HG03060 (cell line): ENCODE data around the gene MOV10.

Source experiments
- ATAC-seq: cut with Tn5 transposase; IDR thresholded peaks from one replicate; pipeline ENCODE4 v1.9.1; 2021; ENCODE audit warnings: low read depth, moderate number of reproducible peaks; ENCODE audit not compliant: unreplicated experiment

The MOV10 gene

DNA sequence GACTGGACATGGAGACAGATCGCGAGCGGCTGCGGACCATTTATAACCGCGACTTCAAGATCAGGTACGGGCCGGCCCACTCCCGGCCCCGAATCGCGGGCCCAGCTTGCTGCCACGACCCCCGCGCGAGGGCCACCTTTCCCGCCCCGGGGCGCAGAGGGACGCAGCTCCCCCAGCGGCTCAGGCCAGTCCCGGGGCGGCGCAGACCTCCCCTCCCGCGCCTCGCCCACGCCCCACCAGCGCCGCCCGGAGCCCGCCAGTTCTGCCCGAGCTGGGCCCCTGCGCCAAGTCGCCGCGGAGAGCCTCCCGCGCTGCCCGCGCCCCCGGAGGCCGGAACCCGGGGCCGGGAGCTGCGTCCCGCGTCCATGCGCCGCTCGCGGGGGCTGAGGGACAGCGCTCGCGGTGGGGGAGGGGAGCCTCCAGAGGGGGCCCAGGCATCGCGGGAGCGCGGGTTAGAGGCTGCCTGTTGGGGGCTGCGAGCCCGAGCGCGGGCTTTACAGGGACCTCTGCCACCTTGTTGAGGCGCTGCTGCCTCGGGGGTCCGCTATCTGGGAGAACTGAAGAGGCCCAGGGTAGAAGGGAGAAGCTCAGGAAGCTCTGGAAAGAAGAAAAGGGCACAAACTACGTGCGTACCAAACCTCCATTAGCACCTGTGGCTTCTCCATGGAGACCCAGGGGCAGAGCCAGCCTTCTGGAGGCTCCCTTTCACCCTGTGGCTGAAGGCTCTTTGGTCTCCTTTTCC is 698 bp downstream of the MOV10 start:
- no peak for ATAC-seq

DNA sequence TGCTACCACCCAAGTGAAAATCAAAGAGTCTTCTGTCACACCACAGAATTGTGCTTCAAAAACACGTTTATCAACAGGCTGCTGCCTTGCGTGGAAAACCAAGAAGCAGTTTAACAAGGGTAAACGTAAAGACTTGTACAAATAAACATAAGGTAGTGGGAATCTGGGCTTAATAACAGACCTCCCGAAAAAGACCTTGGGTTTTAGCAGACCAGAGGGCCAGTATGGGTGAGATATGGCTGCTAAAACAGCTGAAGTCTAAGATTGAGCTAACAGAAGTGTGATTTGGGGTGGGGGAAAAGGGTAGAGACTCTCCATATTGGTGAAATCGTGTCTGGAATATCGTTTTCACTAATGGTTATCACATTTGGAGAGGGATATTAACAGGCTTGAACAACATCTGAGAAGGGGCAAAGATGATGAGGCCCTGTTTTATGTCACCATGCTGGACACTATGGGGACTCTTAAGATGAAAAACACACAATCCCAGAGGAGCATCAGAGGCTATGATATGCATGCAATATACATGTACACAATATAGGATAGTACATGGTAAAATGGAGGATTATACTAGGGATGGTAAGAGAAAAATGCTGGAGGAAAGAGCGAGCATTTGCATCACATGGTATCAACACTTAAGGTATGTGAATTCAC is 1.4 kb downstream of the MOV10 start:
- ATAC-seq = no peak

DNA sequence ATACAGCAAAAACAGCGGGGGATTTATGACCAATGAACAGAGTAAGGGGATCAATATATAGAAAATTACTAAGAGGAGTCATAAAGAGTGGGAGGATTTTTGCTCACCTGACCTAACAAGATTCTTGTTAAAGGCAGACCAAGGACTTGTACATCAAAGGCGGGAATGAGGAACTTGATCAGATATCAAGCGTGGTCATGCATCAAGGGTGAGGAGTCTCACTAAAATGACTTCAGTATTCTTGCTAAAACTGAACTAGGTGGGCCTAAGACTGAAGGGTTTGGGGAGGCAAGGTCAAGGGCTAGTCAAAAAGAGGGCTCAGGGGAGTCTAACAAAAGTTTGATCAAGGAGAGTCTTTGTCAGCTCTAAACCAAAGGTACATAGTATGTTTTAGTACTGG is 2.1 kb downstream of the MOV10 start:
- ATAC-seq = no peak

DNA sequence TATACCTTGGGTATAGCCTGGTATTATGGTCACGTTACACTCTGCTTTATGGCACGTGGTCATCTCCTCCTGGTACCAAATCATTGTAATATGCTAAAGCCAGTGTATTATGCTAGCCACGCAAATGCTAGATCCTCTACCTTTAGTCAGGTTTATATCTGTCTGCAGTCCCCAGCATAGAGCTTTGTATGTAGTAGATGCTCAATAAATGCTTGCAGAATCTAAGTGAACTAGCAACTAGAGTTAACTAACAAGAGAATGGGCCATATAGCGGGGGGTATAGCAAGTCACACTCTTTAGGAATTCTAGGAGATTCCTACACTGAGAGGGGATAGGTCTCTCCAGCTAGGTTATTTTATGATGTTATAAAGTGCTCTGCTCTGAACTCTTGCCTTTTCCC is 3.0 kb downstream of the MOV10 start:
- ATAC-seq = no peak

DNA sequence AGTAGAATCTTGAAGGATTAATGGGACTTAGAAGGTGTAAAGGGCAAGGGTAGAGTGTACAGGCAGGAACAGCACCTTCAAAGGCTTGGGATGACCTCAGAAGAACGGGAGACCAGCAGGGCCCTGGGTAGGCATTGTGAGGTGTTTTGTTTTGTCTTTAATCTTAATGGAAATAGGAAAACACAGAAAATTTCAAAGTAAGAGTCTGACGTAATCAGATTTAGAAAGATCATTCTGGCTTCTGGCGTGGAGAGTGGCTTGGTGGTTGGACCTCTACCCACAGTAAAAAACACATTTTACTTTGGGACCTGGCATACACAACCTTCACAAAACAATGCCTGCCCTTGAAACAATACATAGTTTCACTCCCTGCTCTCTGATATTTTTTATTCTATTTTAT is 4.1 kb downstream of the MOV10 start:
- no peak for ATAC-seq

DNA sequence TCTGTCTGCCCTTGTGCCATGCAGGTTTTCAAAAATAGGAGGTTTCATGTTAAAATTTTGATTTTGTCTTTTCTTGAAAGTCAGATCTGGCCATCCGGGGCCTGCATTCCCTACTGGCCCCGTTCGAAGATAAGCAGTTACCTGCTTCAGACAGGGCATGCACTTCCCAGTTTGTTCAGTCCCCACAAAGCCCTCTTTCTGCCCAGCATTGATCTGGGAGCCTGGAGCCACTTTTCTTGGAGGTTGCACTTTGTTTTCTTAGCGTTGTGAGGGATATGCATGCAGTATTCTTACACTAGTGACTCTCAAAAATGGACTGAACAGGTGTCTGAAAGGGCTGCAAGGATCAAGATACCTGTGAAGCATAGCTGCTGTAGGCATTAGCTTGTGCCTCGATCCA is 11.5 kb downstream of the MOV10 start:
- no peak for ATAC-seq

DNA sequence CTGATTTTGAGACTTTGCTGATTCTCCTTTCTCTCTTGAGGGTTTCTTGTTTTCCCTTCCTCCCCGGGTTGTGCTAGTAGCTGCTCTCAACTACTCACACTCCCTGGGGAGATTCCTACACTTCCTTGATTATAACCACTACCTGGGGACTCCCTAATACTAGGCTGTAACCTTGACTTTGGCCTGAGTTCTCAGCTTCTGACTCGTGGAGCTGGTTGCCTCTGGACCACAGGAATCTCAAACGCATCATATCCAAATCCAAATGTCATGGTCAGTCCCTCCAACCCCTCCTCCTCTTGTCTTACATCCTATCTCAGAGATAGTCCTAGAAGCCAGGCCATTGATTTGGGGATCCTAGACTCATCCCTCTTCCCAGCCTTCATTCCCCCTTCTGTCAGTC is 12.0 kb downstream of the MOV10 start:
- ATAC-seq = no peak

DNA sequence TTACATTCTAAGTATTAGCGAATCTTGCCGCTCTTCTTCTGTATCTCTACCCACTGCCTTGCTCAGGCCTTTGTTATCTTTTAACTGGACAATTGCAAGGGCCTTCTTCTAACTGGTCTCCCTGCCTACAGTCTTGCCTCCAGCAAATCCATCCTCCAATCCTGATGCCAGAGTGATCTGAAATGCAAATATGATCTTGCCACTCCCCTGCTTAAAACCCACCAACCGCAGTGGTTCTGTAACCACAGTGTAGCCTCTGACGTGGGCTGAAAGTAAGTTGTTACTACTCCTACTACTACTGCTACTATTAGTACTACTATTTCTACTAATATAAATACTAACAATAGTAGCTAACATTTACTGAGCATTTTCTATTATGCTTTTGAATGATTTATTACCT is 12.4 kb downstream of the MOV10 start:
- ATAC-seq = no peak

DNA sequence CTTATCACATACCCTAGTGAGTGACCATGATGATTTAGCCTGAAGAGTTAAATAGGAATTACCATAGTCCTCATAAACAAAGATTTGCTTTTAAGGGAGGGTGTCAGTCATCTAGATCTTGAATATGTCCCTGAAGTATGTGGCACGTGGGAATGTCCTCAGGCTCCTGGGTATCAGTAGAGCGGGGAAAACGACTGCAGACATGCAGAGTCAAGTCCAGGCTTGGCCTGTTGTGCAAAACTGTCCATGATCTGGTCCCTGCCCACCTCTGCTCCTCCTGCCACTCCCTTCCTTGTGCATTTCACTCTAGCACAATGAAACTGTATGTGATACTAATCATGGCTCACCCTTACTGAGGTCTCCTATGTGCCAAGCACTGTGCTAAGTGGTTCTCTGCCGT is 12.9 kb downstream of the MOV10 start:
- no peak for ATAC-seq

DNA sequence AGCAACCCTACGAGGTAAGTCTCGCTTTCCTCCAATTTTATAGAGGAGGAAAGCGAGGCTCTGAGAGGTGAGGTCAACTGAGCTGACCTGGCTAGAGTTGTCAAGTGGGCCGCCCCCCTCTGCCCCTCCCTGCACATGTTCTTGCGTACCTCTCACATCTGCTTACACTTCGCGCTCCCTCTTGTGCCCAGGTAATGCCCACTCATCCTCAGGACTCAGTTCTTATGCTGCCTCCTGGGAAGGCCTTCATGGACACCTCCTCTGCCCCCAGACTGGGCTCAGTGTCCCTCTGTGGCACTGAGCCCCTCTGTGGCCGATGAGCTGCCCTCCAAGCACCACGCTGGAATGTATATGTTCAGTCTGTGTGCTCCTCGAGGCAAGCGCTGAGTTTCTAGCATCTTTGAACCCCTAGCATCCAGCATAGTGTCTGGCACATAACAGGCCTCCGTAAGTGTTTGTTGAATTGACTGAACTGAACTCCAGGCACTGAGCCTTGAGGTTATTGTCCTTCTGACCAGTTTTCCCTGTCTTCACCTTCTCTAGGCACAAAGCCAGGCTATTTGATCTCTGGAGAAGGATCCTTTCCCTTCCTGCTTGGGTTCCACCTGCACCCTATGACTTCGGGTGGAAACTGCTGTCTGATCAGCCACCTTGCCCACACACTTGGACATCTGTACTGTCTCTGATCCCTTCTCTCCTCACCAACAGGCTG is 13.5 kb downstream of the MOV10 start:
- no peak for ATAC-seq

DNA sequence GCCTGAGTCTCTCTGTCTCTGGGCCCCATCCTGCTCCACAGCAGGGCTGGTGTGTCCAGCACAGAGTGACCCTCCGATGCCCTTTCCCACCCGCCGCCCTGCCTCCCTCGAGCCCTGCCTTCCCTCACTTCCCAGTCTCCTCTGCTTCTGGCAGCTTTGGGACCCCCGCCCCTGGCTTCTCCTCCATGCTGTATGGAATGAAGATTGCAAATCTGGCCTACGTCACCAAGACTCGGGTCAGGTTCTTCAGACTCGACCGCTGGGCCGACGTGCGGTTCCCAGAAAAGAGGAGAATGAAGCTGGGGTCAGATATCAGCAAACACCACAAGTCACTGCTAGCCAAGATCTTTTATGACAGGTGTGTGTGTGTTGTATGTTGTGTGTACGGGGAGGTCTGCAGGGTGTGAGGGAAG is 14.3 kb downstream of the MOV10 start:
- ATAC-seq = no peak

DNA sequence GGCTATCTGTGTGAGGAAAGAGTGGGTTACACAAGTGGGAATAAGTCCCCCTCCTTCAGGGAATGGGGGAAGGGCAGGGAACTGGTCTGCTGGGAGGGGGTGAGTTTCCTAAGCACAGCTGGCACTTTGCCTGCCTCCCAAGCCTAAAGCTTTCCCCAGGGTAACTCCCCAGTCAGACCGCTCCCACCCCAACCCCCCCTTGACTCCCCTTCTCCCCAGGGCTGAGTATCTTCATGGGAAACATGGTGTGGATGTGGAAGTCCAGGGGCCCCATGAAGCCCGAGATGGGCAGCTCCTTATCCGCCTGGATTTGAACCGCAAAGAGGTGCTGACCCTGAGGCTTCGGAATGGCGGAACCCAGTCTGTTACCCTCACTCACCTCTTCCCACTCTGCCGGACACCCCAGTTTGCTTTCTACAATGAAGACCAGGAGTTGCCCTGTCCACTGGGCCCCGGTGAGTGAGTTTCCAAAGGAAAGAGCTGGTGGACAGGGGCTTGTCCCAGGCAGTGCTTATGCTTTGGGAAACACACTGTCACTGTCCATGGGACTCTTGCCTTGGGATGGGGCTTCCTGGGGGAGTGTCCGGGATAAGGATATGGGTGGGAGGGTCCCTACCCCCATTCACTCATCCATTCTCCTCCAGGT is 14.9 kb downstream of the MOV10 start:
- ATAC-seq = no peak

DNA sequence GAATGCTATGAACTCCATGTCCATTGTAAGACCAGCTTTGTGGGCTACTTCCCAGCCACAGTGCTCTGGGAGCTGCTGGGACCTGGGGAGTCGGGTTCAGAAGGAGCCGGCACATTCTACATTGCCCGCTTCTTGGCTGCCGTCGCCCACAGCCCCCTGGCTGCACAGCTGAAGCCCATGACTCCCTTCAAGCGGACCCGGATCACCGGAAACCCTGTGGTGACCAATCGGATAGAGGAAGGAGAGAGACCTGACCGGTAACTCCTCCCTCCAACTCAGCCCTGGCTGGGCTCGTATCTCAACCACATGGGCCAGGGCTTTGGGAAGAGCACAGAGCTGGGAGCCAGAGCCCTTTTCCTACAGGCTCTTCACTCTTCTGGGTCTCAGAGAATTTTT is 15.4 kb downstream of the MOV10 start:
- ATAC-seq = no peak

DNA sequence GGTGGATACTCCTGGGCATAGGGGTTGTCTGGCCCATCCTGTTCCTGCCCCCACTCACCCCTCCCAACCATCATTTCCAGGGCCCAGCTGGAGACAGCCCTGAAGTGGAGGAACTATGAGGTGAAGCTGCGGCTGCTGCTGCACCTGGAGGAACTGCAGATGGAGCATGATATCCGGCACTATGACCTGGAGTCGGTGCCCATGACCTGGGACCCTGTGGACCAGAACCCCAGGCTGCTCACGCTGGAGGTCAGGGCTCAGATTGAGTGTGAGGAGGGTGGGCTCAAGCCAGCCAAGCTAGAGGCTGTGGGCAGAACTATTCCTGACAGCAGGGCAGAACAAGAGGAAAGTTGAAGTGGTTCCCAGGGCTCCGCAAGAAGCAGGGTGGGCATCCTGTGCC is 18.2 kb downstream of the MOV10 start:
- no peak for ATAC-seq

DNA sequence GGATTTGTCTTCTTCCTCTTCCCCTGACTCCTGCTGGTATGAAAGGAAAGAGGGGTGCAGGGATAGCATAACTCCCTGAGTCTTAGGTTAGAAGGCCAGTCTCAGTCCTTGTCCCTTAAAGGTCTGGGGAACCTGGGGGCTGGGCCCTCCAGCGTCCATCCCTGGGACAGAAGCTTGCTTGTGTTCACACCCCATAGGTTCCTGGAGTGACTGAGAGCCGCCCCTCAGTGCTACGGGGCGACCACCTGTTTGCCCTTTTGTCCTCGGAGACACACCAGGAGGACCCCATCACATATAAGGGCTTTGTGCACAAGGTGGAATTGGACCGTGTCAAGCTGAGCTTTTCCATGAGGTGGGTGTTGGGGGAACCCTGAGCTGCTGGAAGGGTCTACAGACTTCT is 19.4 kb downstream of the MOV10 start:
- no peak for ATAC-seq

DNA sequence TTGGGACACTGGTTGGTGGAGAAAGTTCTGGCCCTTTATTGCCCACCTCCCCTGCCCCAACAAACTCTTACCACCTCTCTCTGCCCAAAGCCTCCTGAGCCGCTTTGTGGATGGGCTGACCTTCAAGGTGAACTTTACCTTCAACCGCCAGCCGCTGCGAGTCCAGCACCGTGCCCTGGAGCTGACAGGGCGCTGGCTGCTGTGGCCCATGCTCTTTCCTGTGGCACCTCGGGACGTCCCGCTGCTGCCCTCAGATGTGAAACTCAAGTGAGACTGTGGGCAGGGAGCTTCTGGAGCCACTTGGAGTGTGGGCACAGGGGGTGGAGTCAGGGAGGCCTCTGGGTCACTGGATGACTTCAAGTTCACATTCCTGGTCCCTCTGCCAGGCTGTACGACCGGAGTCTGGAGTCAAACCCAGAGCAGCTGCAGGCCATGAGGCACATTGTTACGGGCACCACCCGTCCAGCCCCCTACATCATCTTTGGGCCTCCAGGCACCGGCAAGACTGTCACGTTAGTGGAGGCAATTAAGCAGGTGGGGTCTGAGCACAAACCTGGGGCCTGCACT is 20.0 kb downstream of the MOV10 start:
- no peak for ATAC-seq

DNA sequence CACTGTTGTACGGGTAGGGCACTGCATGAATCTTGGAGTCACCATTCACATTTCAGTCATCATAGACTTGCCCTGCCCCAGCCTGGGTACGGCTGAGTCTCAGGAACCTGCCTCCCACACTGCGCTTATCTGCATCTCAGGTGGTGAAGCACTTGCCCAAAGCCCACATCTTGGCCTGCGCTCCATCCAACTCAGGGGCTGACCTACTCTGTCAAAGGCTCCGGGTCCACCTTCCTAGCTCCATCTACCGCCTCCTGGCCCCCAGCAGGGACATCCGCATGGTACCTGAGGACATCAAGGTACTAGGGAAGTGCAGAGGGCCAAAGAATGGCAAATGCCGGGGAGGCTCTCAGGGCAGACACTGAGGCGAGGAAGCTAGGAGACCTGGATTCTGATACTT is 20.8 kb downstream of the MOV10 start:
- ATAC-seq = no peak

DNA sequence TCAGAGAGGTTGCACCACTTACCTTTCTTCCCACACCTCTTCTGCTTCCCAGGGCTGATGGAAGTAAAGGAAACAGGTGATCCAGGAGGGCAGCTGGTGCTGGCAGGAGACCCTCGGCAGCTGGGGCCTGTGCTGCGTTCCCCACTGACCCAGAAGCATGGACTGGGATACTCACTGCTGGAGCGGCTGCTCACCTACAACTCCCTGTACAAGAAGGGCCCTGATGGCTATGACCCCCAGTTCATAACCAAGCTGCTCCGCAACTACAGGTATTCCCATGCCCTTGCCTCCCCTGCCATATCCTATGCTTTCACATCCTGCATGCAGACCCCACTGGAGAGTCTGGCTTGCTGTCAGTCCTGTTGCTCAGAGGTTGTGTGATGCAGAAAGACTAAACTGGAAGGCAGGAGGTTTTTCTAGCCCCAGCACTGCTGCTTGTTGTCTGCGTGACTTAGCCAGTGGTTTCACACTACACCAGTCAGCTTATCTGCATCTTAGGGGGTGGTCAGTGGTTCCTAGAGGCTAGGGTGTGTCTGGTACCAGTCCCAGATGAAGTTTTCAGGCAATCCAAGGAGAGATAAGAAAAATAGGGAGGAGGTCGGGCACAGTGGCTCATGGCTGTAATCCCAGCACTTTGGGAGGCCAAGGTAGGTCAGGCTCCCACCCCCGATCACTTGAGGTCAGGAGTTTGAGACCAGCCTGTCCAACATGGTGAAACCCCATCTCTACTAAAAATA is 22.3 kb downstream of the MOV10 start:
- ATAC-seq = no peak

DNA sequence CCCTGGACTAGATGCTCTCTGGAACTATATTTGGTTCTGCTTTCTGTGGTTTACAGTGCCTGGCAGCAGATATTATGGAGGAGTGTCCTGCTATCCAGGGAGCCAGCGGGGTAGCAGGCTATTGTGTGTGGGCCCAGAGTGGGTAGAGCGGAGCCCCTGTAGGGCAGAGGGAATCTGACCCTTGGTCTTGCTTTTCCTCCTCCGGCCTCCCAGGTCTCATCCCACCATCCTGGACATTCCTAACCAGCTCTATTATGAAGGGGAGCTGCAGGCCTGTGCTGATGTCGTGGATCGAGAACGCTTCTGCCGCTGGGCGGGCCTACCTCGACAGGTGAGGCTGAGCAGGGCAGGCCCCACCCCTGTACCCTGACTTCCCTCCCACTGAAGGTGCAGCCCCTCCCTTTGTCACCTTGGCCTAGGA is 23.3 kb downstream of the MOV10 start:
- ATAC-seq = no peak
